ENCODE measurements around the gene NEU1. TPM values are rescaled to one million over a fixed set of nuclear protein-coding genes. Genes with fewer than 3 reads are reported as not detected.
"Not testable (repeated sequence)": the region's sequence is repeated elsewhere in the genome, so short reads cannot be mapped to it uniquely, and the experiment has no call there.

NEU1 gene
- total RNA-seq, 2 experiments from 2014 or later, result 12.4 to 12.9 TPM

- no peak for DNase-seq
- Mint-ChIP-seq H3K27me3 (no peaks in the 10 kb centered on the region), H3K27ac (no peak overlapping the region), H3K36me3 (no peaks in the 10 kb centered on the region), H3K4me3 (no peak overlapping the region), H3K9me3 (no peaks in the 10 kb centered on the region), H3K4me1 (peaks cover 22% of the 10 kb centered on the region)
Observed at GRCh38 chr6:31811645-31812044, 51.0 kb downstream of the NEU1 start.

- not testable (repeated sequence) for H3K27me3 Mint-ChIP-seq, H3K9me3 Mint-ChIP-seq, DNase-seq, H3K36me3 Mint-ChIP-seq, H3K4me3 Mint-ChIP-seq, H3K27ac Mint-ChIP-seq
- peaks cover 19% of the 10 kb centered on the region for H3K4me1 Mint-ChIP-seq
Observed at GRCh38 chr6:31808599-31808998, 54.0 kb downstream of the NEU1 start.

Other genes starting within 250 kb of the NEU1 start
- gene AIF1, start 247.6 kb downstream of the NEU1 start, total RNA-seq, result 100 to 1,000 TPM; 150 to 157 TPM
- 100 to 1,000 TPM; 244 to 252 TPM for gene PRRC2A, start 242.1 kb downstream of the NEU1 start, total RNA-seq
- gene BAG6, start 210.2 kb downstream of the NEU1 start, total RNA-seq, result 100 to 1,000 TPM; 244 to 246 TPM
- gene APOM, start 206.9 kb downstream of the NEU1 start, total RNA-seq, result 1 to 10 TPM; 5.1 to 5.7 TPM
- gene C6orf47, start 202.0 kb downstream of the NEU1 start, total RNA-seq, result 10 to 100 TPM; 10.8 to 11.1 TPM
- 10 to 100 TPM; 33.3 to 37.0 TPM for gene GPANK1, start 197.8 kb downstream of the NEU1 start, total RNA-seq
- 100 to 1,000 TPM; 297 to 307 TPM for gene CSNK2B, start 196.7 kb downstream of the NEU1 start, total RNA-seq
- gene LY6G5B, start 192.8 kb downstream of the NEU1 start, total RNA-seq, result 10 to 100 TPM; 17.6 to 21.4 TPM
- 1 to 10 TPM; 2.3 to 2.4 TPM for gene LY6G5C, start 181.8 kb downstream of the NEU1 start, total RNA-seq
- gene ABHD16A, start 159.5 kb downstream of the NEU1 start, total RNA-seq, result 10 to 100 TPM; 33.3 to 35.8 TPM
- not detected for gene LY6G6F, start 156.0 kb downstream of the NEU1 start, total RNA-seq
- not detected for gene LY6G6D, start 147.5 kb downstream of the NEU1 start, total RNA-seq
- gene LY6G6C, start 141.1 kb downstream of the NEU1 start, total RNA-seq, result not detected
- gene MPIG6B, start 139.4 kb downstream of the NEU1 start, total RNA-seq, result under 1 TPM; 0.16 to 0.56 TPM
- gene DDAH2, start 133.5 kb downstream of the NEU1 start, total RNA-seq, result 1 to 10 TPM; 3.5 to 3.8 TPM
- 100 to 1,000 TPM; 328 to 329 TPM for gene CLIC1, start 126.3 kb downstream of the NEU1 start, total RNA-seq
- 10 to 100 TPM; 48.1 to 53.4 TPM for gene MSH5, start 122.8 kb downstream of the NEU1 start, total RNA-seq
- gene SAPCD1, start 100.2 kb downstream of the NEU1 start, total RNA-seq, result 1 to 10 TPM; 7.6 to 9.5 TPM
- gene VWA7, start 85.5 kb downstream of the NEU1 start, total RNA-seq, result 1 to 10 TPM; 1.6 to 1.7 TPM
- gene VARS1, start 67.1 kb downstream of the NEU1 start, total RNA-seq, result 100 to 1,000 TPM; 176 to 181 TPM
- 100 to 1,000 TPM; 145 TPM for gene LSM2, start 55.9 kb downstream of the NEU1 start, total RNA-seq
- gene HSPA1L, start 47.5 kb downstream of the NEU1 start, total RNA-seq, result 1 to 10 TPM; 1.2 to 1.5 TPM
- gene HSPA1A, start 47.3 kb downstream of the NEU1 start, total RNA-seq, result 10 to 100 TPM; 24.3 to 24.8 TPM
- gene HSPA1B, start 35.1 kb downstream of the NEU1 start, total RNA-seq, result 10 to 100 TPM; 21.6 to 24.3 TPM
- gene SLC44A4, start 16.2 kb upstream of the NEU1 start, total RNA-seq, result under 1 TPM in 1 of 2 experiments, not detected in 1; 0.30 TPM
- gene EHMT2, start 34.9 kb upstream of the NEU1 start, total RNA-seq, result 10 to 100 TPM; 63.4 to 64.0 TPM
- 1 to 10 TPM; 3.1 to 3.2 TPM for gene ZBTB12, start 39.3 kb upstream of the NEU1 start, total RNA-seq
- 1 to 10 TPM in 1 of 2 experiments, under 1 TPM in 1; 0.42 to 1.6 TPM for gene C2, start 64.9 kb upstream of the NEU1 start, total RNA-seq
- under 1 TPM; 0.52 to 0.82 TPM for gene CFB, start 83.3 kb upstream of the NEU1 start, total RNA-seq
- 10 to 100 TPM; 73.8 to 75.5 TPM for gene NELFE, start 96.2 kb upstream of the NEU1 start, total RNA-seq
- gene SKIC2, start 96.4 kb upstream of the NEU1 start, total RNA-seq, result 10 to 100 TPM; 84.6 to 90.9 TPM
- 10 to 100 TPM; 15.6 to 16.3 TPM for gene DXO, start 109.3 kb upstream of the NEU1 start, total RNA-seq
- gene C4A, start 119.2 kb upstream of the NEU1 start, total RNA-seq, result 1 to 10 TPM; 2.2 to 3.2 TPM
- 1 to 10 TPM; 3.0 to 4.0 TPM for gene C4B, start 152.0 kb upstream of the NEU1 start, total RNA-seq
- under 1 TPM in 1 of 2 experiments, not detected in 1; 0.12 TPM for gene CYP21A2, start 175.6 kb upstream of the NEU1 start, total RNA-seq
- 1 to 10 TPM in 1 of 2 experiments, under 1 TPM in 1; 0.43 to 1.2 TPM for gene TNXB, start 246.5 kb upstream of the NEU1 start, total RNA-seq

All from activated naive CD8-positive, alpha-beta T cell treated with anti-CD3 and anti-CD28 coated beads for 36 hours (primary cell).